Keratinocyte (primary cell): Measurements from ENCODE around the gene CSNK1D. TPM values are rescaled to one million over a fixed set of nuclear protein-coding genes. Genes with fewer than 3 reads are reported as not detected.

Experiments used
- DNase-seq: peaks from one replicate; pipeline ENCODE4 v3.0.0-alpha.2; 2011; ENCODE audit warnings: low read depth, missing footprints, low spot score
- FAIRE-seq: peaks from 2 replicates; lab custom pipeline; 2011; peaks lifted over from hg19 to GRCh38; lab: Jason Lieb, UNC
- H2AFZ ChIP-seq: 2 replicates; pipeline ENCODE4 v1.6.0; 2012; ENCODE audit warnings: low read length, control low read depth, inconsistent platforms; ENCODE audit not compliant: control insufficient read depth
- H3K27ac ChIP-seq: 2 replicates; pipeline ENCODE4 v1.5.1; 2011; ENCODE audit warnings: low read length; ENCODE audit not compliant: control insufficient read depth, insufficient read depth
- H3K27me3 ChIP-seq: 3 replicates; pipeline ENCODE4 v1.6.0; 2011; ENCODE audit warnings: low read length; ENCODE audit not compliant: control insufficient read depth, insufficient read depth; ENCODE audit errors: extremely low read depth
- H3K36me3 ChIP-seq, 2 experiments: 2 replicates in 1 of 2; 3 replicates in 1 of 2; pipeline ENCODE4 v1.5.1; 2011; ENCODE audit warnings: low read length in 2 of 2, mild to moderate bottlenecking in 1 of 2; ENCODE audit not compliant: control insufficient read depth in 2 of 2, insufficient read depth in 2 of 2; ENCODE audit errors: extremely low read depth in 1 of 2
- H3K4me1 ChIP-seq: 3 replicates; pipeline ENCODE4 v1.5.1; 2011; ENCODE audit warnings: low read length; ENCODE audit not compliant: control insufficient read depth, insufficient read depth; ENCODE audit errors: extremely low read depth
- H3K4me2 ChIP-seq: 3 replicates; pipeline ENCODE4 v1.6.0; 2011; ENCODE audit warnings: low read depth, low read length; ENCODE audit not compliant: control insufficient read depth, insufficient read depth; ENCODE audit errors: extremely low read depth
- H3K4me3 ChIP-seq, 3 experiments: fragments of 200-600 bp in 1 of 3; sonication (generic) in 1 of 3; 2 replicates in 2 of 3; 3 replicates in 1 of 3; pipeline ENCODE4 v1.5.1; 2011 to 2016; ENCODE audit warnings: low read length in 3 of 3, mild to moderate bottlenecking in 3 of 3, control low read depth in 2 of 3, inconsistent platforms in 1 of 3, low read depth in 1 of 3, mixed read lengths in 1 of 3, mixed run types in 1 of 3, moderate library complexity in 1 of 3; ENCODE audit not compliant: control insufficient read depth in 2 of 3, insufficient read depth in 2 of 3; ENCODE audit errors: extremely low read depth in 1 of 3
- H3K79me2 ChIP-seq: 2 replicates; pipeline ENCODE4 v1.6.0; 2012; ENCODE audit warnings: low read length; ENCODE audit not compliant: control insufficient read depth, insufficient read depth
- H3K9ac ChIP-seq: 3 replicates; pipeline ENCODE4 v1.6.0; 2011; ENCODE audit warnings: low read length; ENCODE audit not compliant: control insufficient read depth, insufficient read depth; ENCODE audit errors: extremely low read depth
- H3K9me1 ChIP-seq: 3 replicates; pipeline ENCODE4 v1.6.0; 2011; ENCODE audit warnings: low read length; ENCODE audit not compliant: control insufficient read depth, insufficient read depth; ENCODE audit errors: extremely low read depth
- H3K9me3 ChIP-seq: 2 replicates; pipeline ENCODE4 v1.5.1; 2012; ENCODE audit warnings: low read depth, low read length; ENCODE audit not compliant: control insufficient read depth
- H4K20me1 ChIP-seq: 3 replicates; pipeline ENCODE4 v1.6.0; 2011; ENCODE audit warnings: low read length; ENCODE audit not compliant: control insufficient read depth, insufficient read depth; ENCODE audit errors: extremely low read depth
- EZH2 ChIP-seq: IDR thresholded peaks from one replicate; pipeline ENCODE4 v1.6.1; 2012; ENCODE audit warnings: inconsistent platforms, mild to moderate bottlenecking, low read length, moderate library complexity
- dilution Hi-C: fragments of 300-500 bp; cut with MboI; formaldehyde crosslinking; loops from one replicate; pipeline ENCODE4 v1.7.0; 2020; ENCODE audit warnings: low sequenced_read_pairs; ENCODE audit not compliant: extremely low pct_ligation_motif_present
- polyA plus RNA-seq, 5 experiments: library from polyadenylated mRNA; depleted of rRNA in 3 of 5; stranded (reverse) in 3 of 5; stranded (forward) in 1 of 5; unstranded in 1 of 5; fragments of >200 nt; gene quantifications; 1 replicate in 1 of 5; 2 replicates in 3 of 5; 3 replicates in 1 of 5; pipeline versions ENCODE4 v1.2.1 to v1.2.3, GENCODE V29; 2011 to 2012; ENCODE audit warnings: missing spikeins in 2 of 5, low read depth in 1 of 5, low replicate concordance in 1 of 5
- TF ChIP-seq, protein P1 (sequence below), 3 experiments: IDR thresholded peaks in 1 of 3; conservative IDR thresholded peaks in 1 of 3; optimal IDR thresholded peaks in 1 of 3; 2 replicates in 2 of 3; 3 replicates in 1 of 3; pipeline versions ENCODE3 to v1.5.1; 2011; ENCODE audit warnings: low read length in 3 of 3, mild to moderate bottlenecking in 3 of 3, moderate library complexity in 2 of 3, control low read depth in 1 of 3, inconsistent platforms in 1 of 3; ENCODE audit not compliant: insufficient read depth in 2 of 3; ENCODE audit errors: extremely low read depth in 1 of 3

The CSNK1D gene
- polyA plus RNA-seq, 1 donor (not counting 4 experiments of a cell fraction or from before 2014, with no cell fraction given): 86.0 TPM

- Histone ChIP-seq H4K20me1 (no peaks in the 10 kb centered on the region), H3K9me3 (no peaks in the 10 kb centered on the region), H3K27me3 (no peaks in the 10 kb centered on the region), H3K27ac (peak overlapping the region; percentile 77), H3K9me1 (no peaks in the 10 kb centered on the region), H3K4me1 (peaks cover 52% of the 10 kb centered on the region), H3K79me2 (peaks cover 3% of the 10 kb centered on the region), H2AFZ (no peak overlapping the region), H3K4me2 (peak overlapping the region; percentile 85), H3K36me3 (peaks cover 18 to 23% of the 10 kb centered on the region in 2 experiments), H3K9ac (peak overlapping the region; percentile 71), H3K4me3 (peak overlapping the region in 2 of 3 experiments; percentile 51)
- dilution Hi-C loops: no loop called here
- no peak for DNase-seq
- FAIRE-seq: no peak
- TF ChIP-seq, protein P1, sequence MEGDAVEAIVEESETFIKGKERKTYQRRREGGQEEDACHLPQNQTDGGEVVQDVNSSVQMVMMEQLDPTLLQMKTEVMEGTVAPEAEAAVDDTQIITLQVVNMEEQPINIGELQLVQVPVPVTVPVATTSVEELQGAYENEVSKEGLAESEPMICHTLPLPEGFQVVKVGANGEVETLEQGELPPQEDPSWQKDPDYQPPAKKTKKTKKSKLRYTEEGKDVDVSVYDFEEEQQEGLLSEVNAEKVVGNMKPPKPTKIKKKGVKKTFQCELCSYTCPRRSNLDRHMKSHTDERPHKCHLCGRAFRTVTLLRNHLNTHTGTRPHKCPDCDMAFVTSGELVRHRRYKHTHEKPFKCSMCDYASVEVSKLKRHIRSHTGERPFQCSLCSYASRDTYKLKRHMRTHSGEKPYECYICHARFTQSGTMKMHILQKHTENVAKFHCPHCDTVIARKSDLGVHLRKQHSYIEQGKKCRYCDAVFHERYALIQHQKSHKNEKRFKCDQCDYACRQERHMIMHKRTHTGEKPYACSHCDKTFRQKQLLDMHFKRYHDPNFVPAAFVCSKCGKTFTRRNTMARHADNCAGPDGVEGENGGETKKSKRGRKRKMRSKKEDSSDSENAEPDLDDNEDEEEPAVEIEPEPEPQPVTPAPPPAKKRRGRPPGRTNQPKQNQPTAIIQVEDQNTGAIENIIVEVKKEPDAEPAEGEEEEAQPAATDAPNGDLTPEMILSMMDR (optimal IDR thresholded peaks at IDR 0.05 in 1 of 3, IDR thresholded peaks at IDR 0.05 in 1 of 3, conservative IDR thresholded peaks at IDR 0.05 in 1 of 3; ENCODE audit: extremely low read depth in 1 of 3, insufficient read depth in 2 of 3, low read length in 3 of 3): no peak
- no peak for TF ChIP-seq EZH2
Measured at GRCh38 chr17:82237746-82238471, 35.6 kb downstream of the CSNK1D start.

DNA sequence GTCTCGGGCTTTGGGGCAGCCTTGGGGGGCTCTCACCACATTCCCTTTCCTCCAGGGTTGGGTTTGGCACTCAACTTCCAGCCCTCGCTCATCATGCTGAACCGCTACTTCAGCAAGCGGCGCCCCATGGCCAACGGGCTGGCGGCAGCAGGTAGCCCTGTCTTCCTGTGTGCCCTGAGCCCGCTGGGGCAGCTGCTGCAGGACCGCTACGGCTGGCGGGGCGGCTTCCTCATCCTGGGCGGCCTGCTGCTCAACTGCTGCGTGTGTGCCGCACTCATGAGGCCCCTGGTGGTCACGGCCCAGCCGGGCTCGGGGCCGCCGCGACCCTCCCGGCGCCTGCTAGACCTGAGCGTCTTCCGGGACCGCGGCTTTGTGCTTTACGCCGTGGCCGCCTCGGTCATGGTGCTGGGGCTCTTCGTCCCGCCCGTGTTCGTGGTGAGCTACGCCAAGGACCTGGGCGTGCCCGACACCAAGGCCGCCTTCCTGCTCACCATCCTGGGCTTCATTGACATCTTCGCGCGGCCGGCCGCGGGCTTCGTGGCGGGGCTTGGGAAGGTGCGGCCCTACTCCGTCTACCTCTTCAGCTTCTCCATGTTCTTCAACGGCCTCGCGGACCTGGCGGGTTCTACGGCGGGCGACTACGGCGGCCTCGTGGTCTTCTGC lies 36.3 kb downstream of the CSNK1D start:
- H3K9me1 ChIP-seq: no peaks in the 10 kb centered on the region
- peaks cover 45% of the 10 kb centered on the region for H3K4me1 ChIP-seq
- no peaks in the 10 kb centered on the region for H4K20me1 ChIP-seq
- no peak overlapping the region for H3K9ac ChIP-seq
- no peaks in the 10 kb centered on the region for H3K79me2 ChIP-seq
- peaks cover 12 to 21% of the 10 kb centered on the region in 2 experiments for H3K36me3 ChIP-seq
- dilution Hi-C loops: no loop called here
- no peak overlapping the region for H3K27ac ChIP-seq
- no peak for DNase-seq
- H3K4me2 ChIP-seq: no peak overlapping the region
- H3K4me3 ChIP-seq: no peak overlapping the region
- no peak overlapping the region for H2AFZ ChIP-seq
- H3K27me3 ChIP-seq: no peaks in the 10 kb centered on the region
- no peak for TF ChIP-seq EZH2
- TF ChIP-seq, protein P1 (optimal IDR thresholded peaks at IDR 0.05 in 1 of 3, IDR thresholded peaks at IDR 0.05 in 1 of 3, conservative IDR thresholded peaks at IDR 0.05 in 1 of 3; ENCODE audit: extremely low read depth in 1 of 3, insufficient read depth in 2 of 3, low read length in 3 of 3): no peak
- no peak for FAIRE-seq
- no peaks in the 10 kb centered on the region for H3K9me3 ChIP-seq
